HEK293T (cell line): ENCODE results near the gene ROR1.

ENCODE experiments used
- HDGF ChIP-seq: fragments of 450-650 bp; IDR thresholded peaks from 2 replicates; pipeline ENCODE4 v1.6.1; 2017; ENCODE audit warnings: antibody characterized with exemption, borderline replicate concordance
- TARDBP ChIP-seq: fragments of 450-650 bp; IDR thresholded peaks from 2 replicates; pipeline ENCODE4 v1.6.1; 2016

DNA sequence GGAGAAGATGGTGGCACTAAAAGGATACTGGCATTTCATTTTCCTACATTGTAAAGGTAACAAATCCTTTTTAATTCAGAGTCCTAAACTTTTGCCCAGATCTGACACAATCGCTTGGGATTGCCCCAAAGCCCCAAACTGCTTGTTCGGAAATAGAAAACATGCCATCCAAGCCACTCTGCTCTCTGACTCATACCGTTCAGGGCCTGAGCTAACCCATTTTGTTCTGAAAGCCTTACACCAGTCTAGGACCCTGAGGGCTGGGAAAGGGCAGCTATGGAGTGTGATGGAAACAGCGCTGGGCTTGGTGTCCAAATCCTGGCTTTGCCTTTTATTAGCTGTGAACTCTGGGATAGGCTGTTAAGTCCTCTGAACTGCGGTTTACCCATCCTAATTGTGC, 270.2 kb downstream of the ROR1 start:
- no peak for TF ChIP-seq TARDBP
- TF ChIP-seq HDGF = no peak
